Measurements from ENCODE around the gene SLC49A3.
"Not testable (repeated sequence)": the region's sequence is repeated elsewhere in the genome, so short reads cannot be mapped to it uniquely, and the experiment has no call there.

The SLC49A3 gene

DNA sequence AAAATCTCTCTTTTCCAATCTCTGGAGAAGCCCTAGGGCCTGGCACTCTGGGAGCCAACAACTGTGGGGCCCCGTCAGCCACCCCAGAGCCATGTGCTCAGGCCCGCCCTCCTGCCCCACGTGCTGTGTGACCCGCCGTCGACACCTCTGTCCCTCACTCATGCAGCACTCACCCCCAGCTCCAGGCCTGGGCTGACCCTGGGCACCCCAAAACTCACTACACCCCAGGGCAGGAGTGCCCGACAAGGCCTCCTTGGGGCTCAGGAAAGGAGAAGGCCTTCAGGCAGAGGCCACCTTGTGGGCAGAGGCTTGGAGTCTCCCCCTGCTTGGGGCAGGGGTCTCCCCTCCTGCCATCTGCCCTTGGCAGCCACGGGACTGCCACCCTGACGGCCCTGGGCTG, 8.9 kb downstream of the SLC49A3 start:
- DNase-seq: no peak

DNA sequence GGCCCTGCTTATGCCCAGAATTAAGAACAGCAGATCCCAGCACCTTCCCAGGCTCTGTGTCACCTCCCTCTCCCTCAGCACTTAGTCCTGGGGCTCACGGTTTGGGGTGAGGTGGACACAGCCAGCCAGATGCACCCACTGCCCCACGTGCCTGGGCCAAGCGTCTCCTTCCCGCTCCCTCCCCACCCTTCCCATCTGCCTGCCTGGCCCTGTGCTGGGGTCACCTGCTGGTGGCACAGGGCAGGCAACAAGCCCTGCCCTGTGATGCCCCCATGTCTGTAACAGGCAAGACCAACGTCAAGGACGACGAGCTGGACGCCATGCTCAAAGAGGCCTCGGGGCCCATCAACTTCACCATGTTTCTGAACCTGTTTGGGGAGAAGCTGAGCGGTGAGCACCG, 9.3 kb downstream of the SLC49A3 start:
- DNase-seq: no peak

DNA sequence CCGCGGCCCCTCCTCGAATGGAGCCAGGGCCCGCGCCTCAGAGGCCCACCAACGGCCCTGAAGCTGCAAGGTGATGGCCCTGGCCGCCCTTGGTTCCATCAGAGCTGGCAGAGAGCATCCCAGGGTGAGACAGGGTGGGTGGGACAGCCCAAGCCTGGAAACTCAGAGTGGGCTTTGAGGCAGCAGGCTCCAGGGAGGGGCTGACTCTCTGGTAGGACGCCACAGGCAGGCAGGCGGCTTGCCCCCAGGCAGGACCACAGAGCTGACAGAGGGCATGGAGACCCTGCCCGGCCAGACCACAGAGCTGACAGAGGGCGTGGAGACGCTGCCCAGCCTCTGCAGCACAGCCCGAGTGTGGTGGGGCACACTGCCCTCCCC, 9.9 kb downstream of the SLC49A3 start:
- DNase-seq: no peak

DNA sequence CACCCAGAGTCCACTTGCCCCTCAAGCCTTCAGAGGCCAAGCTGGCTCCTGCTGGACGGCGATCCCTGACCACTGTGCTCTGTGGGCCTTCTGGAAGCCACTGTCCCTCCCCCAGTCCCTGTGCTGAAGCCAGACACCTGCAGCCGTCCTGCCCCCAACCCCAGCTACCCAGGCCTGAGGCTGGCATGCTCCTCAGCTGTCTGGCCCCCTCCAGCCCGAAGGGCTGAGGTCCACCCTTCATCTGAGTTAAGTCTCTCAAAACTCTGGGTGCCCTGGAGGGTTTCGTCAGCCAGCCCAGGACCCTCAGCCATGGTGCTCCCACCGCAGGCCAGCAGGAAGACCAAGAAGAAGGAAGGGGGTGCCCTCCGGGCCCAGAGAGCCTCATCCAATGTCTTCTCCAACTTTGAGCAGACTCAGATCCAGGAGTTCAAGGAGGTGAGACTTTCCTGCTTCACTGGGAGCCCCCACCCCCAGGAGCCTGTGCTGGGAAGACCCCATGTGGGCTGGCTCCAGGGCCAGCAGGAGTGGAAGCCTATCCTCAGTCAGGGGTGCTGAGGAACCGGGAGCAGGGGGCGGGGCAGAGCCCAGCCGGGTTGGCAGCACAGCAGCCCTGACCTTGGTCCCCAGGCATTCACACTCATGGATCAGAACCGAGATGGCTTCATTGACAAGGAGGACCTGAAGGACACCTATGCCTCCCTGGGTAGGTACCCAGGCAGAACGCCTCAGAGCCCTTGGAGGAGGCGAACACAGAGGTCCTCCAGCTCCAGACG, 10.4 kb downstream of the SLC49A3 start:
- DNase-seq: no peak

- DNase-seq: no peak
These were observed 11.3 kb downstream of the SLC49A3 start for GRCh38 chr4:677431-678293.

GRCh38 chr4:676871-677235, 12.1 kb downstream of the SLC49A3 start:
- DNase-seq: no peak

- no peak for DNase-seq
These were observed 12.7 kb downstream of the SLC49A3 start for GRCh38 chr4:675980-676870.

DNA sequence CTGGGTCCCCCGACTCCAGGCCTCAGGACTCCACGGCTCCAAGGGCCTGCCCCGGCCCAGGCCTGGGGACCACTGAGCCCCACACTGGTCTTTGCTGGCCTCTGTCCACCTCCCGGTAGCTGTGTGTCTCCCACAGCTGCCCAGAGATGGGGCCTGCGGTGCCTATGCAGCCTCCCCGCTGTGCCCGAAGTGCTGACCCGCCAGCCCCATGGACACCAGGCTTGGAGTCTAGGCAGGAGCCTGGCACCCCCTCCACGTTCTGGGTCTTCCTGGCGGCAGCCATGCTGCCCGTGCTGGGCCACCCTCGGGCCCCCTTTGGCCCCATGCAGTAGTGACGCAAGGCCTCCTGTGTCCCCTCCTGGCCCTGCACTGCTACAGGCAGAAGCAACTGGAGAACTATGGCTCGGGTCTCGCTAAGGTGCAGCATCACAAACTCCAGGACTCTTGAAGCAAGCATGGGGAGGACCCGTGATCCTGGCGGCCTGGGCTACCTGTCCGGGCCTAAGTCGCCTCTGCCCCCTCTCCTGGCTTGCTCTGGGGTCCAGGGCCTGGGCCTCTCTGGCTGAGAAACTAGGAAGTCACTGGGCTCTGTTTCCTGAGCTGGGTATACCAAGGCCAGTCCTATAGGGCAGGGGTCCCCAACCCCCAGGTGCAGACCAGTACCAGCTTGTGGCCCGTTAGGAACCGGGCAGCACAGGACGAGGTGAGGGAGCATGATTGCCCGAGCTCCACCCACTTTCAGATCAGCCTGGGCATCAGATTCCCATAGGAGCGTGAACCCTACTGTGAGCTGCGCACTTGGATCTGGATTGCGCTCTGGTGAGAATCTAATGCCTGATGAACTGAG, 13.7 kb downstream of the SLC49A3 start:
- DNase-seq: no peak

DNA sequence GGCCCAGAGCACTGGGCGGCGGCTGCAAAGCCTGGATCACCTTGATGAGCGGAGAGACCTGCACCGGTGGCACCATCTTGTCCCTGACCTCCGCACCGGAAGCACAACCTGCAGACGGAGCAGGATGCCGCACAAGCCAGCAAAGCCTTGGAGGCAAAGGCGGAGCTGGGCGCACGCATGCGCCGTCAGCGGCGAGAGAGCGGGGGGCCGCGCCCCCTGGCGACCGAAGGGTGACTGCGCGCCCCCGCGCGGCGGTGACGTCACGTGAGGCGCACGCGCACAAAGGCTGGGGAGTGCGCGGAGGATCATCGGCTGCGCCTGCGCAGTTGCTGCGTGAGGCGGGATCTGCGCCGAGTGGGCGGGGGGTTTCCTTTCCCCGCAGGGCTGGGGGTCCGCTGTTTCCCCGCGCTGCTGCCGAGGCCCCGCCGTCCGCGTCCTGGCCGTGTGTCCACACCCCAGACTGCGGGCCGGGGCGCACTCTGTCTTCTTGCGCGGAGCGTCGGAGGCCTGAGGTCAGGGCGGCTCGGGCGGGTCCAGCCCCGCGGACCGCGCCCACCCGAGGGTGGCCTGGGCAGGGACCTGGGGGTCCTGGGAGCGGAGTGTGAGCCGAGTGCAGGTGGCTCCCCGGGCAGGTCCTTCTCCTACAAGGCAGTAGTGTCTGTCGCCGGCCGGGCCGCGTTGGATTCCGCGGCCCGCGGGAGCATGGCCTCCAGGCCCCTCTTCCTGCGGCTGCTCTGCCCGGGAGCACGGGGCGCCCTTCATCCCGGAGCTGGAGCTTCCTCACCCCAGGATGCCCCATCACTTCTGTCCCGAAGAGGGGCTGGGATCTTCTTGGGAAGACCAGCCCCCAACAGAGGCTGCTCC, 14.5 kb downstream of the SLC49A3 start, which contains the start of the genes ATP5ME and MYL5:
ATP5ME (minus strand) TSS at position 105 of the 864 bp plus-strand sequence; CDS start at position 76, 29 bp downstream.
MYL5 (plus strand) TSS at position 371 of the 864 bp plus-strand sequence. CDS start 3,485 bp downstream, outside the sequence.
- peak; percentile 71 to 92 for DNase-seq

- DNase-seq: no peak
These were observed 15.4 kb downstream of the SLC49A3 start for GRCh38 chr4:673349-674091.

DNA sequence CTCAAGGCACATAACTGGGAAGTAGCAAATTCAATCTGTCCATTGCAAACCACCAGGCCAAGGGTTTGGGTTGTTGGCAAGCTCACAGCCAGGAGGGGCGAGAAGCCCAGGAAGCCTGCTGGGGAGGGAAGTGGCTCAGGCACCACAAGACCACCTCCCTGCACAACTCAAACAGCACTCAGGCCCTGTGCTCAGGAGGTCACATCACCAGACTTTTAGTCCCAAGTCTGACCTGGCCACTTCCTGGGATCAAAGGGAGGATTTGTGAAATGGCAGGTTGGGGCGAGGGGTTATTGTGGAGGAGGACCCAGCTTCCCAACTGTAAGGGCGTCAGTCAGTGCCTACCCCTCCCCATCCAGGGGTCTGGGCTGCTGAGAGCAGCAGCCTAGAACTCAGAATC, 17.2 kb downstream of the SLC49A3 start:
- no peak for DNase-seq

DNA sequence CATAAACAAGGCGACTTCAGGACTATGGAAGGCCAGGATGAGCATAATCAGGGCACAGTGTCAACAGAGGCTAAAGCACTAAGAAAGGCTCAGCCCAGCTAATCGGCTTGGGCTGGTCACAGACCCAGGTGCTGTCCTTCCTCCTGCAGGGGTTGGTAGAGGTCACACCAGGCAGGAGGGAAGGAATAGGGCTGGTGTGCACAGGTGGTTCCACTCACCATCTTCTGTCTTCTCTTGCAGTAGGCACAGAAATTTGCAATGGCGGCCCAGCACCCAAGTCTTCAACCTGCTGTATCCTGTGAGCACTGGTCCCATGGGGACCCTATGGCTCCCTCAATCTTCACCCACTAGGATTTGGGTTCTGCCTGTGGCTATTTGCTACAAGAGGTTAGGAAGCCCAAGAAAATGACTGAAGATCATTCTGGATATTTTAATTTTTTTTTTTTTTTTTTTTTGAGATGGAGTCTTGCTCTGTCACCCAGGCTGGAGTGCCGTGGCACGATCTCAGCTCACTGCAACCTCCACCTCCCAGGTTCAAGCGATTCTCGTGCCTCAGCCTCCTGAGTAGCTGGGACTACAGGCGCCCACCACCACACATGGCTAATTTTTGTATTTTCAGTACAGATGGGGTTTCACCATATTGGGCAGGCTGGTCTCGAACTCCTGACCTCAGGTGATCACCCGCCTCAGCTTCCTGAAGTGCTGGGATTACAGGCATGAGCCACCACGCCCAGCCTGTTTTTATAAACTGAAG, 19.0 kb downstream of the SLC49A3 start:
- DNase-seq: not testable (repeated sequence)

DNA sequence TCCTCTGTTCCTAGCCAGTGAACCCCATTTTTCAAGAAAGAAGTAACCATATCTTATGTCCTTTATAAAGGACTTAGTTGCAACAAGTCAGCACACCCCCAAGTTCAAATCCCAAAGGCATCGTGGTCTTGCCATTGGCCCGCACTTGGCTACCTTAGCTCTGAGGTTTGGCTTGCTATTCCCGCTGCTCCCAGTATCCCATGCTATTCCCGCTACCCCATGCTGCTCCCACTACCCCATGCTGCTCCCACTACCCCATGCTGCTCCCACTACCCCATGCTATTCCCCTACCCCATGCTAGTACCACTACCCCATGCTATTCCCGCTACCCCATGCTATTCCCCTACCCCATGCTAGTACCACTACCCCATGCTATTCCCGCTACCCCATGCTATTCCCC, 20.7 kb downstream of the SLC49A3 start:
- DNase-seq: not testable (repeated sequence)

DNA sequence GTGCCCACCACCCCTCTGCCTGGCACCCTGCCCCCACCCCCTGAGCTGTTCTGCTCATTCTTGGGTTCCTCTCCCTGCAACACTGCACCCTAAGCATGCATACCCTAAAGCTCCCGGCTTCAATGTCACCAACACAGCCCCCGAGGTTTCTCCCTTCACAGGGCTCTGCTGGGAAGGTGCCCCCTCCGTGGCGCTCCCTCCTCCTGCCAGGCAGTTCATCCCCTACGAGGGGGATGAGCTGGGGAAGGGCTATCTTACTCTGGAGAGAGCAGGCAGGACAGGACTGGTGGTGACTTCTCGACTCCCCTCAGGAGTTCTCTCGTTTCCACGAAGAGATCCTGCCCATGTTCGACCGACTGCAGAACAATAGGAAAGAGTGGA, 21.4 kb downstream of the SLC49A3 start:
- no peak for DNase-seq

DNA sequence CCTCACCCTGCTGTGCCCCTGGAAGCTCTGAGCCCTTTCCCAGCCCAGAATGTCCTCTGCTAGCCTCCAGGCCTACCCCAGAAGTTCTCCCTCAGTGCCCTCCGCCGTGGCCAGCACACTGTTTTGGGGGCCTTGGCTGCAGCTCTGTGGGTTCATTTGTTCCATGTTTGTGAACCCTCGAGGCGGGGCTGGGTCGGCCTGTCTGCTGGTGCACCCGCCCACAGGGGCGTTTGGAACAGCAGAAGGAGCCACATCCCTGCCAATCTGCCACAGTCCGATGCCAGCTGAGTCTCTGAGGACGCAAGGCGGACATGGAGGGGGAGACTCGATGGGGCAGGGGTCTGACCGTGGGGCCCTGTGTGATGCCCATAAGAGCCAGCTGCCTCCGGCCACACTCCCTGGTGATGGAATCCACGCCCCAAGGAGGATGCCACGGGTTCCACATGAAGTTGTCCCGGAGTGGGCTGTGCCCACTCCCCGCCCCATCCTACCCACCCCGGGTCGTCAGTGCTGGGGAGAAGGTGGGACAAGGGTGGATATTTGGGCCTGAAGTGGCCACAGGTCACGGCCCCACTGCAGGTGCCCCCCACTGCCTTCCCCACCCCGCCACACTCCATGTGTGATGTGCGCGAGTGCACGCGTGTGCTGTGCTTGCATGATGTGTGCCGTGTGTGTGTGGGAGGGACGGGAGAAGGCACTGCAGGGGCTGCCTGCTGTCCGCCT, 22.0 kb downstream of the SLC49A3 start:
- no peak for DNase-seq

DNA sequence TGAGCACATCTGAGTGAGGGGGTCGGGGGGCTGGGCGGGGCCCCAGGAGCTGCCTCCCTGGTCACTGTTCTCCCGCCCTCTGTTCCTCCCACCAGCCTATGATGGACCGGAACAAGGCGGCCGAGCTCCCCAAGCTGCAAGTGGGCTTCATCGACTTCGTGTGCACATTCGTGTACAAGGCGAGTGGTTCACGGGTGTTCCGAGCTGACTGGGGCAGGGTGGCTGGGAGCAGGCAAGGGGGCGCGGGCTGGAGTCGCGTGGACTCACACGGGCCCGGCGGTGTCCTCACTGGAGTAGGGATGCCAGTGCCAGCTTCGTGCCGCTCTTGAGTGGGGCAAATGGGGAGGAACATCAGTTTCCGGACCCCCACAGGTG, 22.5 kb downstream of the SLC49A3 start:
- DNase-seq: no peak

DNA sequence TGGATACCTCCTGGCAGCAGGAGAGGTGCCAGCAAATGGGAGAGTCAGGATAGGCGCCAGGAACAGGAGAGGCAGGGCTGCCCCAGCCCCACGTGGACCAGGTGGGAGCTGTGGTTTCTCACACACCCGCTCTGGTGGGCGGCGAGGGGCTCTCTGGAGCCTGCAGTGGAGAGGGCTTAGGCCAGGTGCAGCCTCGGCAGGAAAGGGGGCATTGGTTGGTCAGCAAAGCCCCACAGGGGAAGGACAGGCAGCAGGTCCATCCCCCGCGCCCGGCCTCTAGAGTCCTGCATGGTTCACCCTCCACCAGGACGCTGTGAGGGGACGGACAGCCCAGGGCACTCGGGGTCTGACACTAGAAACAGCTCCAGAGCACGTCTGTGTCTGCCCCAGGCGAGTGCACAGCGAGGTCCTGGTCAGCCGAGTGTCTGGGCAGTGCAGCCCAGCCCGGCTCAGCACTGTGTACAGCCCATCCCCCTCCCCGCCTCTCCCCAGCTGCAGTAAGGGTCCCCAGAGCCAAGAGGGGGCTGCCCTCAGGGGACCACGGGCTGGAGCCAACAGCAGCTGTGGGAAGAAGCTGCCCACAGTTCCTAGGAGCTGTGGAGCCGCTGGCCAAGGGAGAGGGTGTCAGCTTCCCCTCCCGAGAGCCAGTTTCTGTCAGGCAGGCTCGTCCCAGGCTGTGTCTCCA, 23.1 kb downstream of the SLC49A3 start:
- no peak for DNase-seq

DNA sequence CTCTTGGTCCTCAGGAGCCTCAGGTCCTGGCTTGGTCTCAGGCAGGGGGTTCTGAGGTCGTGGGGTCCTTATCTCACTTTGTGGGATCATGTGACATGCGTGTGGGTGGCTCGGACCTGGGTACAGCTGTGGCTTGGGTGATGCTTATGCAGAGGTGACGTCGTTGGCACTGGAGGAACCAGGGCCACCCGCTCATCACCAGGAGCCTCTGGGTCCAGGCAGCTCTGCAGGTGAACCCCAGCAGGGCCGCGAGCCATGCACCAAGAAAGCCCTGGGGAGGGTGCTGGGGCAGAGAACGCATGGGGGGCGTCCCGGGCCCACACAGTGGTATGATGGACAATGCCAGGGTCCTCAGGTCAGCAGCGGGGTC, 23.6 kb downstream of the SLC49A3 start:
- no peak for DNase-seq
